Motor neuron (in vitro differentiated cells): ENCODE results near the gene SPEF1. TPM values are rescaled to one million over a fixed set of nuclear protein-coding genes. Genes with fewer than 3 reads are reported as not detected.
A peak's percentile ranks its signal among the peaks of the same experiment; 100 is the strongest.
"Not testable (repeated sequence)": the region's sequence is repeated elsewhere in the genome, so short reads cannot be mapped to it uniquely, and the experiment has no call there.

ENCODE experiments used
- ATAC-seq, 8 experiments: fragments of 200-7000 bp; cut with Tn5 transposase; replicated peaks in 6 of 8; 2 replicates each; pipeline ENCODE4 v1.8.0; 2021; ENCODE audit warnings: mild to moderate bottlenecking in 8 of 8, moderate library complexity in 8 of 8
- H3K27ac ChIP-seq, 2 donors: fragments of 250-450 bp; sonication (Bioruptor Pico); 2 replicates each; pipeline ENCODE4 v1.9.0; 2021; ENCODE audit warnings: antibody characterized with exemption in 2 of 2, mild to moderate bottlenecking in 2 of 2, moderate library complexity in 1 of 2
- H3K4me1 ChIP-seq, 2 donors: fragments of 250-450 bp; sonication (Bioruptor Pico); replicated peaks in 1 of 2; 2 replicates each; pipeline ENCODE4 v1.6.1; 2021; ENCODE audit warnings: antibody characterized with exemption in 2 of 2, mild to moderate bottlenecking in 2 of 2, moderate library complexity in 1 of 2
- H3K4me3 ChIP-seq, 5 donors: fragments of 250-450 bp; sonication (Bioruptor Pico); 2 replicates each; pipeline ENCODE4 v1.9.0; 2021; ENCODE audit warnings: antibody characterized with exemption in 5 of 5, mild to moderate bottlenecking in 5 of 5, moderate library complexity in 4 of 5
- WGBS, 10 experiments: fragments of 450-650 bp; shearing (Covaris generic); methylation state at CpG; one replicate each; pipeline ENCODE4 v1.0.0; 2022; 5-methylcytosine and 5-hydroxymethylcytosine counted together
- in situ Hi-C, 9 experiments: fragments of 400-800 bp; cut with MboI; loops; one replicate each; pipeline ENCODE4 v1.15.0; 2021; ENCODE audit warnings: low sequenced_read_pairs in 9 of 9, low pct_unique_long_range_greater_than_20kb in 2 of 9; ENCODE audit not compliant: unreplicated experiment in 9 of 9
- total RNA-seq, 8 experiments: library from RNA; unstranded; fragments of 300-600 nt; gene quantifications; 2 replicates each; pipeline versions ENCODE4 v1.2.3 to v1.2.4, GENCODE V29; 2022

Gene SPEF1
- total RNA-seq, 8 experiments from 2014 or later = 0.15 to 25.5 (median 0.71) TPM; not detected in 1

DNA sequence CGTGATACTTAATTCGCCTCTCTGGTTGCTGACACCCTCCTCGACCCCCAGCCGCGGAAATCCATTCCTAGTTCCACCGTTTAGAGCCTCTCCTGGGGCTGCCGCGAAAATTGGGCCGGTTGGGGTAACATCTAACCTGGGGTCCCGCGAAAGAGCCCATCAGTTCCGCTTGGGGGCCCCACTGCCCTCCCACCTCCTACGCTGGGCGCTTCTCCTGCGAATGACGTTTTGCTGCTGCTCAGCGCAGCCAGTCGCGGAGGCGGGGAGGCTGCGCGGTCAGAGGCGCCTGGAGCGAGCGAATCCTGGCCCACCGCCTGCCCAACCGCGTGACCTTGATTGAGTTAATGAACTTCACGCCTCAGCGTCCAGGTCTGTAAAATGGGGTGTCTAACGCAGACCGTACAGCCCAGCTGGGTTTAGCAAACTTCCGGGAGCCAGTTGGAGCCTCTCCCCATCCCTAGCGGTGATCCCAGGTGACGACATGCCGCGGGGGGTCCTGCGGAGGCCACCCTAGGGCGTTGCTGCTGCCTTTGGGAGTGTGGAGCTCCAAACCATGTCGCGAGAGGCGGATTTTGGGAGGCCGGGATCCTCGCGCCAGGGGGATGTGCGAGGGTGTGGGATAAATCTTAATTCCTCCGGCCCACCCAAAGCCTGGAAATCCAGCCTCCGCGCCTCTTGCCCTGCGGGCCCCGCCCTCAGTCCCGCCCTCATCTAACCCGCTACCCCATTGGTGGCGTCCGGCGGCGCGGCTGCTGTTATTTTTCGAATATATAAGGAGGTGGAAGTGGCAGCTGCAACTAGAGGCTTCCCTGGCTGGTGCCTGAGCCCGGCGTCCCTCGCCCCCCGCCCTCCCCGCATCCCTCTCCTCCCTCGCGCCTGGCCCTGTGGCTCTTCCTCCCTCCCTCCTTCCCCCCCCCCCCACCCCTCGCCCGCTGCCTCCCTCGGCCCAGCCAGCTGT lies 14.5 kb upstream of the SPEF1 start, which contains the start of gene CDC25B:
Gene CDC25B, plus strand, starts transcription at position 800 of the 958 bp plus-strand sequence. CDS start 222 bp downstream, outside the sequence.
- peak within 1 kb of the TSS; percentile 40 to 54 (median 45) for H3K4me3 ChIP-seq
- in situ Hi-C loops = loop anchor here in 2 of 9 experiments (25.0 kb wide), 1 partner anchor 292 kb away; no protein-coding TSS in a partner anchor
- peak within 1 kb of the TSS in 1 of 2 donors; percentile 32 for H3K27ac ChIP-seq
- peak; percentile 75 to 88 (median 81) for ATAC-seq
- 0 to 80% (median 8%) methylated on average over 2 to 29 of the region's 69 CpGs; no CpG with 5 or more reads in 3 of the 10 experiments for WGBS, 10 experiments
- peaks cover 18 to 30% of the 10 kb centered on the region in 2 donors for H3K4me1 ChIP-seq

DNA sequence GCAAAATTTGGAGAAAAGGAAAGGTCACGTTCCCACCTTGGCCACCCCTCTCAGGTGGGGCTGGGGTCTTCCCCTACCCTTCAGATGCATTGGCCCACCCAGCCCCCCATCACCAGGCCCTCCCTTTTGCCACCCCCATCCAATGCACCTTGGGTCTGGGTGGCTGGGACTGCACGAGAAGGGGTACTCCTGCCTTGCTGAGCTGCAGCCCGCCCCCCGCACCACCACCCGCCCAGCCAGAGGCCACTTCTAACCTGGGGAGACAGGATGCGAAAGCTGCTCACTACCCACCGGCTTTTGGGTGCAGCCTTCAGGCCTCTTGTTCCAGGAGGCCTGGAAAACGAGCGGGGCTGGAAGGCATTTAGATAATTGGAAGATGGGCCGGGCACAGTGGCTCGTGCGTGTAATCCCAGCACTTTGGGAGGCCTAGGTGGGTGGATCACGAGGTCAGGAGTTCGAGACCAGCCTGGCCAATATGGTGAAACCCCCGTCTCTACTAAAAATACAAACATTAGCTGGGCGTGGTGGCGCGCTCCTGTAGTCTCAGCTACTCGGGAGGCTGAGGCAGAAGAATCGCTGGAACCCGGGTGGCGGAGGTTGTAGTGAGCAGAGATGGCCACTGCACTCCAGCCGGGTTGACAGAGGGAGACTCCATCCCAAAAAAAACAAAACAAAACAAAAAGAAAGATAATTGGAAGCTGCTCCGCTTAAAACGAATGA lies 13.6 kb upstream of the SPEF1 start:
- in situ Hi-C loops = loop anchor here in 2 of 9 experiments (25.0 kb wide), 1 partner anchor 292 kb away; no protein-coding TSS in a partner anchor
- H3K27ac ChIP-seq = no peak overlapping the region
- H3K4me3 ChIP-seq = peak overlapping the region in 1 of 5 donors; percentile 45
- no peak for ATAC-seq
- 37 to 88% (median 81%) methylated on average over 1 to 13 of the region's 25 CpGs; no CpG with 5 or more reads in 4 of the 10 experiments for WGBS, 10 experiments
- H3K4me1 ChIP-seq = peaks cover 8 to 21% of the 10 kb centered on the region in 2 donors

DNA sequence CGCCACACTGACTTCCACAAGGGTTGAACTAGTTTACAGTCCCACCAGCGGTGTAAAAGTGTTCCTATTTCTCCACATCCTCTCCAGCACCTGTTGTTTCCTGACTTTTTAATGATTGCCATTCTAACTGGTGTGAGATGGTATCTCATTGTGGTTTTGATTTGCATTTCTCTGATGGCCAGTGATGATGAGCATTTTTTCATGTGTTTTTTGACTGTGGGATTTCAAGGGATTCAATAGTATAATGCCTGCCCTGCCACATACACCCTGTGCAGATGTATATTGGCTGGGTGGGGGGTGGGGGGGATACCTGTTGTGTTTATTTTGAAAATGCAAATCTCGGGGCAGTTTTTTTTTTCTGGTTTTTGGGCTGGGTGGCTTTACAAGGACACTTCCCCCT lies 12.9 kb upstream of the SPEF1 start:
- H3K4me3 ChIP-seq, H3K27ac ChIP-seq, ATAC-seq: not testable (repeated sequence)
- no CpG with 5 or more reads among the region's 3 CpGs for WGBS, 10 experiments
- H3K4me1 ChIP-seq = peaks cover 2 to 14% of the 10 kb centered on the region in 2 donors
- in situ Hi-C loops = loop anchor here in 2 of 9 experiments (25.0 kb wide), 1 partner anchor 293 kb away; no protein-coding TSS in a partner anchor

DNA sequence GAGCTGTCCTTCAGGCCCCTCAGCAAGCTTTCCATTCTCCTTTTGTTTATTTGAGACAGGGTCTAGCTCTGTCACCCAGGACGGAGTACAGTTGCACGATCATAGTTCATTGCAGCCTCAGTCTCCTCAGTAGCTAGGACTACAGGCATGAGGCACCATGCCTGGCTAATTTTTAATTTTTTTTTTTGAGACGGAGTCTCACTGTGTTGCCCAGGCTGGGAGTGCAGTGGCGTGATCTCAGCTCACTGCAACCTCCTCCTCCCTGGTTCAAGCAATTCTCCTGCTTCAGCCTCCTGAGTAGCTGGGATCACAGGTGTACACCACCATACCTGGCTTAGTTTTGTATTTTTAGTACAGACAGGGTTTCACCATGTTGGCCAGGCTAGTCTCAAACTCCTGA lies 8.0 kb upstream of the SPEF1 start:
- H3K27ac ChIP-seq, H3K4me3 ChIP-seq, ATAC-seq: not testable (repeated sequence)
- WGBS, 10 experiments = 80 to 90% (median 83%) methylated on average over 2 to 3 of the region's 4 CpGs; no CpG with 5 or more reads in 5 of the 10 experiments
- in situ Hi-C loops = loop anchor here in 2 of 9 experiments (25.0 kb wide), 1 partner anchor 298 kb away; no protein-coding TSS in a partner anchor
- H3K4me1 ChIP-seq = peaks cover 10 to 12% of the 10 kb centered on the region in 2 donors

DNA sequence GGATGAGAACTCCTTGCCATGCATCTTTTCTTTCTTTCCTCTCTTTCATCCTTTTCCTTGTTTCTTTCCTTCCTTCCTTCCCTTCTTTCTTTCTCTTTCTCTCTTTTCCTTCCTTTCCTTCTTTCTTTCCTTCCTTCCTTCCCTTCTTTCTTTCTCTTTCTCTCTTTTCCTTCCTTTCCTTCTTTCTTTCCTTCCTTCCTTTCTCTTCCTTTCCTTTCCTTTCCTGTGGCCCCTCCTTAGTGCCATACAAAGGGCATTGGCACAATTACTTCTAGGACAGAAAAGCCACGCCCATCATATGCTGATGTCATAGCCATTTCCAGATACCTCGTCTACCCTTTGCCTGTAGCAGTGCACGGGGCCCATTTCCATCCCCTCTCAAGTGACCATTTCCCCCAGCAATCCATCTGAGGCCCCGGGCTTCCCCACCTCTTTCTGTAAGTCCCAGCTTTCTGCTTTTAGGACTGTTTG lies 7.5 kb upstream of the SPEF1 start:
- WGBS, 10 experiments = 4 to 60% (median 43%) methylated on average over 1 to 4 of the region's 4 CpGs
- in situ Hi-C loops = loop anchor here in 2 of 9 experiments (25.0 kb wide), 1 partner anchor 299 kb away; no protein-coding TSS in a partner anchor
- H3K4me3 ChIP-seq = no peak overlapping the region

DNA sequence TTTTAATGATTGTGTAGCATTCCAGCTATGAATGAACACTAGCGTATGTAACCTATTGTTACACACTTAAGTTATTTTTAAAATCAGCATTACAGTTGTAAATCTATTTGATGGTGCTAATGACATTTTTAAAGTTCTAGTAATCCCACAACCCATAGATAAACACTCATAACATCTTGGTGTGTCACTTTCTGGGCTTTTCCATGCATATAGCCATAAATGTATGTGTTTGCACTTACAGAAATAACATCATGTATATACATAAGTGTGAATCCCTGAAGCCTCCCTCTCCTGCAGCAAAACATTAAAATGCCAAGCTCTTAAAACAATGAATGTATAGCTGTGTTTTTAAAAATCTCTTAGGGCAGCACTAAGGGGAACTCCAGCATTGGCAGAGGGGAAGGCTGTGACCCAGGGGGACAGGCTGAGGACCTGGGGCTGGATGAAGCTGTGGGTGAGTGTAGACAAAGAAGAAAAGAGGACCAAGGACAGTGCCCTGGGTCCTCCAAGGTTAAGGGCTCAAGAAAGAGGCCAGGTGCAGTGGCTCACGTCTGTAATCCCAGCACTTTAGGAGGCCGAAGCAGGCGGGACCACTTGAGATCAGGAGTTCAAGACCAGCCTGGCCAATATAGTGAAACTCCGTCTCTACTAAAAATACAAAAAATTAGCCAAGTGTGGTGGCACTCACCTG lies 6.2 kb upstream of the SPEF1 start:
- no peak overlapping the region for H3K27ac ChIP-seq
- H3K4me1 ChIP-seq = peaks cover 15 to 17% of the 10 kb centered on the region in 2 donors
- ATAC-seq = peak in 1 of 8 experiments; percentile 30
- 0 to 100% (median 79%) methylated on average over 1 to 5 of the region's 5 CpGs; no CpG with 5 or more reads in 2 of the 10 experiments for WGBS, 10 experiments
- peak overlapping the region; percentile 42 to 70 (median 54) for H3K4me3 ChIP-seq
- in situ Hi-C loops = loop anchor here in 2 of 9 experiments (25.0 kb wide), 1 partner anchor 300 kb away; no protein-coding TSS in a partner anchor

More for the DNA sequence above, 7.5 kb upstream of the SPEF1 start:
- Histone ChIP-seq H3K27ac (no peak overlapping the region), H3K4me1 (peaks cover 14 to 15% of the 10 kb centered on the region in 2 donors)
- ATAC-seq = no peak

DNA sequence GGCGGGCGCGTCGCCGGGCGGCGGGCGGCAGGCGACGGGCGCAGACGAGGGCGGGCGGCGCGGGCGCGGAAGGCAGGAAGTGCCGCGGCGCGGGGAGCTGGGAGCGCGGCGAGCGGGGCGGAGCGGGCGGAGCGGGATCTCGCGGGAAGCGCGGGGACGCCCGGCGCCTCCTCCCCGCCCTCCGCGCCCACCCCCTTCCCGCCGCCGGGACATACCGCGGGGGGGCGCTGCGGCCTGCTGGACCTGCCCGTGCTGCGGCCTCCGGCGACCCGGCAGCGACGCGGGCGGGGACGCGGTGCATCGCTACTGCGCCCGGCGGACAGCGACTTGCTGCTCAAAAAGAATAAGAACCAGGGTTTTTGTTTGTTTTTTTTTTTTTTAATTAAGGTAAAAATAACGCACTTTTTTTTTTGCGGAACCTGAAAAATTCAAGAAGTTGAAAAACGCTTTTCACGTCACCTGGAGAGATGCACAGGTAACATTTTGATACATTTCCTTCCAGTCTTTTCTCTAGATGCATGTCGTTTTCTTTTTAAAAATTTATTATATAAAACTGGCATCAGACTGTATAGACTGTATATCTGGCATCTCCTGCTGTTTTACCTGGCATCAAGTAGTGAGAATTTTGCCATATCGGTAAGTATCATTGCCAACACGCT lies 5.5 kb upstream of the SPEF1 start, which contains the start of gene CENPB:
Gene CENPB, minus strand, starts transcription at position 76 of the 659 bp plus-strand sequence. CDS start 257 bp downstream, outside the sequence.
- H3K4me3 ChIP-seq = peak within 1 kb of the TSS; percentile 42 to 70 (median 54)
- in situ Hi-C loops = loop anchor here in 2 of 9 experiments (25.0 kb wide), 1 partner anchor 301 kb away; no protein-coding TSS in a partner anchor
- WGBS, 10 experiments = 0 to 46% (median 14%) methylated on average over 1 to 13 of the region's 70 CpGs
- H3K4me1 ChIP-seq = peaks cover 15 to 17% of the 10 kb centered on the region in 2 donors
- H3K27ac ChIP-seq = peak within 1 kb of the TSS; percentile 78 to 87
- peak; percentile 77 to 95 (median 92) for ATAC-seq

DNA sequence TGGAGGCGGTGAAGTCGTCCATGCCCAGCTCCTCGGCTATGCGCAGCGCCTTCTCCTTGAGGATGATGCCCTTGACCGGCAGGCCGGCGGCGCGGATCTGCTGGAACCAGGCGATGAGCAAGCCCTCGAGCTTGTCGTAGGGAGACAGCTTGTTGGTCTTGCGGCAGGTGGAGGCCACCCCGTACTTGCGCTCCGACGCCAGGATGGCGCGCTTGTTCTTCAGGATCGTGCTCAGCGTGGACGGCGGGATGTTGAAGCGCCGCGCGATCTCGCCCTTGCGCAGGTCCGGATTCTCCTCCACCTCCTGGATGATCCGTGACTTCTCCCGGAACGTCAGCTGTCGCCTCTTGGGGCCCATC lies 4.9 kb upstream of the SPEF1 start:
- Histone ChIP-seq H3K4me1 (peaks cover 15 to 17% of the 10 kb centered on the region in 2 donors), H3K27ac (peak overlapping the region; percentile 78 to 87), H3K4me3 (peak overlapping the region; percentile 42 to 70 (median 54))
- ATAC-seq = peak; percentile 37 to 54 (median 48)
- 0% methylated on average over 2 to 6 of the region's 35 CpGs; no CpG with 5 or more reads in 8 of the 10 experiments for WGBS, 10 experiments
- in situ Hi-C loops = loop anchor here in 2 of 9 experiments (25.0 kb wide), 1 partner anchor 301 kb away; no protein-coding TSS in a partner anchor

DNA sequence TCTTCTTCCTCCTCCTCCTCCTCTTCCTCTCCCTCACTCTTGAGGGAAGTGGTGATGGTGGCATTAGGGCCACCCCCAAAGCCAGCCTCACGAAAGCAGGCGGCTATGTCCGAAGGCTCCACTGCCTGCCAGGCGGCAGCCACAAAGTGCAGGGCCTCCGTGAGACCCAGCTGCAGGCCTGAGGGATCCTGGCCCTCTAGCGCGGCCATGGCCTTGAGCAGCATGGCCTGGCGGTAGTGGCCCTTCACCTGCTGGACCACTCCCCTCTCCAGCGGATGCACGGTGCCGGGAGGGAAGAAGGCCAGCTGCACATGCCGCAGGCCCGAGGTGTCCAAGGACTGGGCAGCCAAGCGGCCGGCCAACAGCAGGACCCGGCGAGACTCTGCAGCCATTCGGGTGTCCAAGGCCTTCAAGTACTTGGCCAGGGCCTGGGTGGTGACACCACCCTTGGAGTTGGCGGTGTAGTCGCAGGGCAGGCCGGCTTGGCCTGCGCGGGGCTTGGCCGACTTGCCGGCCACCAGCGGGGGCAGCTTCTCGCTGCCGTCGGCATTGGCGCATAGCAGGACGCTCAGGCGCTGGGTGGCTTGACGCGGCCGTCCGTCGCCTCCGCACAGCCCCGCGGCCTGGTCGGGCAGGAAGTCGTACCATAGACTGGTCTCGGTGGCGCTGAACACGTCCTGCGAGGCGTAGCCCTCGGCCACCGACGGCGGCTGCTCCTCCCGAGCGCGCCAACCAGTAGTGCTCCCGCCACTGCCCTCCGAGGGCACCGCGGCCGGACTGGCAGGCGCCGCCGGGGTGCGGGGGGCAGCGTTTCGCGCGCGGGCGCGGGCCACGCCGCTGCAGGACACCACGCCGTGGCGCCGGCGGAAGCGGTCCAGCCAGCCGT lies 4.2 kb upstream of the SPEF1 start:
- peak in 4 of 8 experiments; percentile 0 to 12 (median 6) for ATAC-seq

DNA sequence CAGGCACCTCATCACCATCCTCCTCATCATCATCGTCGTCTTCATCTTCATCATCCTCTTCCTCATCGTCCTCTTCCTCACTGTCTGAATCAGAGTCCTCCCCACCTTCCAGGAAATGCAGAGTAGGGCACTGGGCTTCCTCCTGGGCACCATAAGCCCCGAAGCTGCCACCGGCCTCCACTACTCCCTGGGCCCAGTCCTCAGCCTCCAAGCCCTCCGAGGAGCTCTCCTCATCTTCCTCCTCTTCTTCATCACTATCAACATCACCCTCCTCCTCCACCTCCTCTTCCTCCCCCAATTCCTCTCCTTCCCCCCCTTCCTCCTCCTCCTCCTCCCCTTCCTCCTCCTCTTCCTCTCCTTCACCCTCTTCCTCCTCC lies 3.6 kb upstream of the SPEF1 start:
- in situ Hi-C loops = loop anchor here in 2 of 9 experiments (25.0 kb wide), 1 partner anchor 302 kb away; no protein-coding TSS in a partner anchor
- WGBS, 10 experiments = 80 to 100% (median 90%) methylated on average over 1 to 6 of the region's 6 CpGs; no CpG with 5 or more reads in 6 of the 10 experiments
- H3K4me3 ChIP-seq = no peak overlapping the region
- peaks cover 15 to 19% of the 10 kb centered on the region in 2 donors for H3K4me1 ChIP-seq
- no peak overlapping the region for H3K27ac ChIP-seq
- no peak for ATAC-seq

More for the DNA sequence above, 4.2 kb upstream of the SPEF1 start:
- Histone ChIP-seq H3K4me1 (peaks cover 15 to 19% of the 10 kb centered on the region in 2 donors), H3K4me3 (peak overlapping the region; percentile 42 to 70 (median 54)), H3K27ac (peak overlapping the region; percentile 78 to 87)
- 60 to 80% (median 60%) methylated on average over 1 to 2 of the region's 79 CpGs; no CpG with 5 or more reads in 7 of the 10 experiments for WGBS, 10 experiments
- in situ Hi-C loops = loop anchor here in 2 of 9 experiments (25.0 kb wide), 1 partner anchor 302 kb away; no protein-coding TSS in a partner anchor
